Left lung (tissue), 10 donors: ENCODE results near the gene NECTIN1. TPM values are rescaled to one million over a fixed set of nuclear protein-coding genes. Genes with fewer than 3 reads are reported as not detected.

Experiments
- ATAC-seq: fragments of 200-7000 bp; cut with Tn5 transposase; one replicate; pipeline ENCODE4 v1.9.1; 2020; ENCODE audit warnings: moderate library complexity
- DNase-seq, 4 donors: peaks; one replicate each; pipeline ENCODE4 v3.0.0-alpha.2; 2013 to 2020
- H3K27ac ChIP-seq, 2 donors: fragments of 200-600 bp; sonication (generic) in 1 of 2; one replicate each; pipeline versions ENCODE4 v1.5.0 to v1.8.0; 2020 to 2021
- H3K27me3 ChIP-seq, 2 donors: fragments of 200-600 bp; sonication (generic) in 1 of 2; one replicate each; pipeline versions ENCODE4 v1.5.0 to v1.8.0; 2020 to 2021
- H3K36me3 ChIP-seq, 2 donors: fragments of 200-600 bp; sonication (generic) in 1 of 2; one replicate each; pipeline versions ENCODE4 v1.5.0 to v1.8.0; 2020 to 2021
- H3K4me1 ChIP-seq, 2 donors: fragments of 200-600 bp; one replicate each; pipeline ENCODE4 v1.8.0; 2021
- H3K4me3 ChIP-seq, 2 donors: fragments of 200-600 bp; sonication (generic) in 1 of 2; one replicate each; pipeline versions ENCODE4 v1.5.0 to v1.8.0; 2020 to 2021; ENCODE audit warnings: mild to moderate bottlenecking in 1 of 2
- H3K9me3 ChIP-seq, 2 donors: fragments of 200-600 bp; sonication (generic) in 1 of 2; one replicate each; pipeline versions ENCODE4 v1.5.0 to v1.8.0; 2020 to 2021
- intact Hi-C, 2 donors: fragments of 100-400 bp; cut with DNase I; formaldehyde crosslinking; loops; one replicate each; pipeline versions ENCODE4 v1.11.2 to v1.14.2; 2022
- polyA plus RNA-seq, 6 donors: library from polyadenylated mRNA; unstranded; fragments of 120-200 nt; gene quantifications; one replicate each; pipeline ENCODE4 v1.2.1, GENCODE V29; 2013; ENCODE audit not compliant: insufficient read length in 6 of 6
- total RNA-seq, 2 donors: library from RNA; stranded (reverse); fragmentation: NEBNext Ultra II Directional; extraction: Animal tissue kit (Norgen Biotek cat#: 25700); gene quantifications; one replicate each; pipeline ENCODE4 v1.2.1, GENCODE V29; 2021
- TF ChIP-seq, protein P1 (sequence below), 2 donors: fragments of 200-600 bp; sonication (generic) in 1 of 2; IDR thresholded peaks; one replicate each; pipeline versions ENCODE4 v1.5.0 to v1.8.0; 2021; ENCODE audit warnings: antibody characterized with exemption in 2 of 2
- donor health status: DM: no; HTN: yes; CAD: no.
- donor health status: DM: no; HTN: no; CAD: no.

NECTIN1 gene
- total and polyA plus RNA-seq, 8 donors = 13.0 to 21.1 (median 15.9) TPM

DNA sequence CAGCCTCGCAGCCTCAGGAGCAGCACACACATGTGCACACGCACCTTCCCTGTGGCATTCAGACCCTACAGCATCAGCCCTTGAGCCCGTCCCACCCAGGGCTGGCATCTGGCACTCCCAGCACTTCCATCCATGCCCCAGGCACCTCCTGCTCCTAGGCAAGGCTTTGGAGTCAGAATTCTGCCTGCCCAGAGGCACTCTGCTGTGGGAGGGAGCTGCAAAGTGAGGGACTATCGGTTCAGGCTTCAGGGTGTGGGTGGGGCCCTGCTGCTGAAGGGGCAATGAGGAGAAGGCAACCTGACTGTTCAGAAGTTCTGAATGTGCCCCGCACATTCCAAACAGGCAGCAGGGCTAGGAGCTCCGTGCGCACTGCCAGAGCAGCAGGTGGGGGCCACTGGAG, 39.7 kb downstream of the NECTIN1 start:
- no peak overlapping the region for H3K27ac ChIP-seq
- H3K4me1 ChIP-seq = peaks cover 4 to 52% of the 10 kb centered on the region in 2 donors
- H3K4me3 ChIP-seq = no peak overlapping the region
- no peaks in the 10 kb centered on the region for H3K9me3 ChIP-seq
- no peak for DNase-seq
- intact Hi-C loops = no loop called here
- TF ChIP-seq, protein P1, sequence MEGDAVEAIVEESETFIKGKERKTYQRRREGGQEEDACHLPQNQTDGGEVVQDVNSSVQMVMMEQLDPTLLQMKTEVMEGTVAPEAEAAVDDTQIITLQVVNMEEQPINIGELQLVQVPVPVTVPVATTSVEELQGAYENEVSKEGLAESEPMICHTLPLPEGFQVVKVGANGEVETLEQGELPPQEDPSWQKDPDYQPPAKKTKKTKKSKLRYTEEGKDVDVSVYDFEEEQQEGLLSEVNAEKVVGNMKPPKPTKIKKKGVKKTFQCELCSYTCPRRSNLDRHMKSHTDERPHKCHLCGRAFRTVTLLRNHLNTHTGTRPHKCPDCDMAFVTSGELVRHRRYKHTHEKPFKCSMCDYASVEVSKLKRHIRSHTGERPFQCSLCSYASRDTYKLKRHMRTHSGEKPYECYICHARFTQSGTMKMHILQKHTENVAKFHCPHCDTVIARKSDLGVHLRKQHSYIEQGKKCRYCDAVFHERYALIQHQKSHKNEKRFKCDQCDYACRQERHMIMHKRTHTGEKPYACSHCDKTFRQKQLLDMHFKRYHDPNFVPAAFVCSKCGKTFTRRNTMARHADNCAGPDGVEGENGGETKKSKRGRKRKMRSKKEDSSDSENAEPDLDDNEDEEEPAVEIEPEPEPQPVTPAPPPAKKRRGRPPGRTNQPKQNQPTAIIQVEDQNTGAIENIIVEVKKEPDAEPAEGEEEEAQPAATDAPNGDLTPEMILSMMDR (IDR thresholded peaks at IDR 0.05) = no peak
- peak; percentile 12 for ATAC-seq
- no peaks in the 10 kb centered on the region for H3K27me3 ChIP-seq
- no peaks in the 10 kb centered on the region for H3K36me3 ChIP-seq

DNA sequence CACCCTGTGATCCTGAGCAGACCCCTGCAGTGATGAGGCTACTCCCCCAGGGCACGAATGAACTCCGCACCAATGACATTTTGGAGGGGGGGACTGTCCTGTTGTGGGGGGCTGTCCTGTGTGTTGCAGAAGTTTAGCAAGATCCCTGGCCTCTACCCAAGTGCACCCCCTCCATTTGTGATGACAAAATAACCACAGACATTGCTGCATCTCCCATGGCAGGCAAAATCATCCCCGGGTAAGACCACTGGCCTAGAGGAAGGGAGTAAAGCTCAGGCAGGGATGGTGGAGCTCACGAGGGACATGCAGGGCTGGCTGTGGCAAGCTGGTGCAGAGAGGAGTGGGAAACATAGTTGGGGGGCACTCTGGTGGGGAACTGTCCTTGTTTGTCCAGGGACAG, 40.6 kb downstream of the NECTIN1 start:
- peak in 1 of 4 donors; percentile 11 for DNase-seq
- no peak overlapping the region for H3K27ac ChIP-seq
- H3K4me3 ChIP-seq = no peak overlapping the region
- peaks cover 6 to 57% of the 10 kb centered on the region in 2 donors for H3K4me1 ChIP-seq
- no peak for ATAC-seq
- no peaks in the 10 kb centered on the region for H3K36me3 ChIP-seq
- TF ChIP-seq, protein P1 (IDR thresholded peaks at IDR 0.05) = no peak
- H3K27me3 ChIP-seq = no peaks in the 10 kb centered on the region
- intact Hi-C loops = no loop called here
- no peaks in the 10 kb centered on the region for H3K9me3 ChIP-seq

DNA sequence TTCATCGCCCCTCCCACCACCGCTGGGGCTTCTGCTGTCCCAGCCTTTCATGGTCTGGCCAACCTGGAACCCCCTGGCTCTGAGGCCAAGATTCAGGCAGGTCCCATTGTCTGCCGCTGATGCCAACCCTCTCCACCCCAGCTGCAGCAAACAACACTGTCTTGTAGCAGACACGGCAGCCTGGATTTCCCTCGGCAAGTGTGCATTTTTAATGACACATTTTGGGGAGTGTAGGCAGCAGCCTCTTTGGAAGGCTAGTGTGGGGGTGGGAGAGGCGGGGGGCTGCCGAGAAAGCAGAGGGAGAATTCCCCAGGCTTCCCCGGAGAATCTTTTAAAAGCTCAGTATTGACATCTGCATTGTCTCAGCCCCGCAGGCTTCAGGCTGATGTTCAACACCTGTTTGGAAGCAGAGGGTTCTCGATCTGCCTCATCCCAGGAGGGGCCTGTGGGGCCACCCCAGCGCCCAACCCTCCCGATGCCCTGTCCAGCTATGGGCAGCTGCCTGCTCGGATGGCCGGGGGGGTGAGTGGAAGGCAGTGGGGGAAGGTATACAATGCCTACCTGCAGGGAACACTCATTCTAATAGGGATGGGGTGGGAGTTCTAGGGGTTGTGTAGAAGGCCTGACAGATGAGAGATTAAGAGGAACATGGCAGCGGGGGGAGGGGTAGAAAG, 41.5 kb downstream of the NECTIN1 start:
- intact Hi-C loops = no loop called here

DNA sequence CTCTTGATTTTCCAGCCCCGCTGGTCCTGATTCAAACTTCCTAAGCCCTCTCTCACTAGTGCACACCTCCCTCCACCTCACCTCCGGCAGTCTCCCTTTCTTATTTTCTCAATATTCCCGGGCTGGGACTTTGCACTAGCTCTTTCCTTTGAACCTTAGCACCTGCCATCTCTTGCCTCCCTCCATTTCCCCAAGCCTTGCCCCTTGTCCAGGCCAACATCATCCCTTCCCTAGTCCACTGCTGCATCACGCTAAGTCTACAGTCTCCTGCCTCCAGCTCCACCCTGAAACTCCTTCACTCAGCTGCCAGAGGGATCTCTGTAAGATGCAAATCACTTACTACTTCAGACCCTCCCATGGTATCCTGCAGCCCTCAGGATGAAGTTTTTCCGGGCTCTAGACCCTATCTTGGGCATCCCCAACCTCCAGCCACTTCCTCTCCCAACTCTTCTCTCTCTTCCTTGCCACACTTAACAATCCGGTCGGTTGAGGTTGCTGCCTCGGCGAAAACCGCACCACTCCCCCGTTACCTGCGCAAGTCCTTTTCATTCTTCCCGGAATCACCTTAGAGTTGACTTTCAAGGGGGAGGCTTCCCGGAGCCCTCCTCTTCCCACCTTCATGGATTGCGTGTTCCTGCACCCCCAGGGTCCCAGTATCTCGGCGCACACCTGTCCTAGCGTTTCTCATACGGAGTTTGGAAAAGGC, 42.7 kb downstream of the NECTIN1 start:
- ATAC-seq (peak; percentile 44), DNase-seq (peak in 1 of 4 donors; percentile 49)
- H3K9me3 ChIP-seq = no peaks in the 10 kb centered on the region
- H3K4me3 ChIP-seq = no peak overlapping the region
- TF ChIP-seq, protein P1 (IDR thresholded peaks at IDR 0.05) = no peak
- H3K27me3 ChIP-seq = no peaks in the 10 kb centered on the region
- intact Hi-C loops = no loop called here
- peaks cover 6 to 60% of the 10 kb centered on the region in 2 donors for H3K4me1 ChIP-seq
- H3K36me3 ChIP-seq = no peaks in the 10 kb centered on the region
- H3K27ac ChIP-seq = no peak overlapping the region

More for the DNA sequence above, 41.5 kb downstream of the NECTIN1 start:
- DNase-seq = peak in 1 of 4 donors; percentile 79
- peaks cover 6 to 57% of the 10 kb centered on the region in 2 donors for H3K4me1 ChIP-seq
- no peaks in the 10 kb centered on the region for H3K36me3 ChIP-seq
- TF ChIP-seq, protein P1 (IDR thresholded peaks at IDR 0.05) = no peak
- H3K4me3 ChIP-seq = no peak overlapping the region
- no peak overlapping the region for H3K27ac ChIP-seq
- H3K9me3 ChIP-seq = no peaks in the 10 kb centered on the region
- ATAC-seq = no peak
- no peaks in the 10 kb centered on the region for H3K27me3 ChIP-seq

DNA sequence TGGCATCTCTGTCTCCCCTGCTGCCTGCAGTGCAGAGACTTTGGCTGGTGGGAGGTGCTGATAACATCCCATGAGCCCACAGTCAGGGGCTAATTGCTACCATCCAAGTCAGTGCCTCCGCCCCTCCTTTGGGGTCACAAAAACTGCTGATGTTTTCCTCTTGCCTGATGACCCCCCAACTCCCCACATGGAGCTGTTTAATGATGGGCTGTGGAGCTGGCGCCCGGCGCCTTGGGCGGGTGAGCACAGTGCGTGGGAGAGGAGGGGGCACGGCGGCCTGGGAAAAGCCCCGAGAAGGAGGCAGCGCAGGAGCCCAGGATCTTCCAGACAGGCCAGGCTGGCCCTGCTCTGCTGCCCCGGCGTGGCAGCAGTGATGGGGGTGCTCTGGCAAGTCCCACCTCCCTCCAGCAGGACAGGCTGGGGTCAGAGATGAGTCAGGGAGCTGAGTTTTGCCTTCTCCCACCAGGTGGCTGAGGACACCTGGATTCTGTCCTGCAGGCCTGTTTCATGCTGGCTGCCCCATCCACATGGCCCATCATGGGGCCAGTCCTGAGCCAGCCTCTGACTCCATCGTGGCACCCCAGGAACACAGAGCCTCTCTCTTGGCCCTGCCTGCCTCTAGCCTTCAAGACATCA, 43.8 kb downstream of the NECTIN1 start:
- Histone ChIP-seq H3K27me3 (no peaks in the 10 kb centered on the region), H3K36me3 (no peaks in the 10 kb centered on the region), H3K4me3 (no peak overlapping the region), H3K27ac (no peak overlapping the region), H3K4me1 (peaks cover 11 to 65% of the 10 kb centered on the region in 2 donors), H3K9me3 (no peaks in the 10 kb centered on the region)
- TF ChIP-seq, protein P1 (IDR thresholded peaks at IDR 0.05) = no peak
- ATAC-seq (no peak), DNase-seq (no peak)
- intact Hi-C loops = no loop called here
